Stimulated activated CD8-positive, alpha-beta memory T cell treated with anti-CD3 and anti-CD28 coated beads, Interleukin-12 subunit alpha, Interleukin-12 subunit beta, amount 100 ng/mL, for 4 hours (primary cell): ENCODE measurements around the gene USP5.
"Not testable (repeated sequence)": the region's sequence is repeated elsewhere in the genome, so short reads cannot be mapped to it uniquely, and the experiment has no call there.

Experiments
- DNase-seq: peaks from one replicate; pipeline ENCODE4 v3.0.0-alpha.2; 2020; ENCODE audit warnings: low read depth

USP5 gene

GRCh38 chr12:6888794-6889193 lies 36.8 kb downstream of the USP5 start:
- not testable (repeated sequence) for DNase-seq

- not testable (repeated sequence) for DNase-seq
Observed at GRCh38 chr12:6889775-6890573, 38.0 kb downstream of the USP5 start.

- DNase-seq = peak; percentile 99
Observed at GRCh38 chr12:6890789-6891645, 39.1 kb downstream of the USP5 start.

GRCh38 chr12:6891646-6892001 lies 39.7 kb downstream of the USP5 start:
- DNase-seq = no peak

GRCh38 chr12:6892683-6893082 lies 40.7 kb downstream of the USP5 start:
- not testable (repeated sequence) for DNase-seq

GRCh38 chr12:6894321-6894720 lies 42.4 kb downstream of the USP5 start:
- DNase-seq = no peak

GRCh38 chr12:6896846-6897435 lies 45.0 kb downstream of the USP5 start:
- DNase-seq = no peak

- no peak for DNase-seq
Observed at GRCh38 chr12:6899427-6899826, 47.5 kb downstream of the USP5 start.

GRCh38 chr12:6899837-6900519 lies 48.0 kb downstream of the USP5 start:
- no peak for DNase-seq

GRCh38 chr12:6902448-6902847 lies 50.5 kb downstream of the USP5 start:
- DNase-seq = no peak

GRCh38 chr12:6903722-6904121 lies 51.8 kb downstream of the USP5 start:
- no peak for DNase-seq

GRCh38 chr12:6904280-6905276 lies 52.6 kb downstream of the USP5 start, which contains the start of gene LRRC23:
TSS of gene LRRC23 (plus strand) at chr12:6904822. CDS start at chr12:6905634, 812 bp downstream.
- DNase-seq = peak; percentile 92

GRCh38 chr12:6905414-6906040 lies 53.6 kb downstream of the USP5 start:
- DNase-seq = no peak

- not testable (repeated sequence) for DNase-seq
Observed at GRCh38 chr12:6908141-6908540, 56.2 kb downstream of the USP5 start.

- no peak for DNase-seq
Observed at GRCh38 chr12:6909421-6910145, 57.6 kb downstream of the USP5 start.

- DNase-seq = no peak
Observed at GRCh38 chr12:6912164-6912935, 60.4 kb downstream of the USP5 start.

- DNase-seq = peak; percentile 75
Observed at GRCh38 chr12:6914246-6914946, 62.4 kb downstream of the USP5 start, which contains the start of gene ENO2. TSS of gene ENO2 (plus strand) at chr12:6914580. CDS start at chr12:6915833, 1,253 bp downstream.
